HT-29 (cell line): ENCODE measurements around the gene HELZ2. TPM values are rescaled to one million over a fixed set of nuclear protein-coding genes. Genes with fewer than 3 reads are reported as not detected.
A peak's percentile ranks its signal among the peaks of the same experiment; 100 is the strongest.

Experiments
- DNase-seq: peaks from one replicate; pipeline ENCODE4 v3.0.0-alpha.2; 2015; ENCODE audit warnings: low spot score
- total RNA-seq: library from RNA; depleted of rRNA; stranded (reverse); fragments of >200 nt; shearing (Covaris generic); gene quantifications from 2 replicates; pipeline ENCODE4 v1.2.3, GENCODE V29; 2014

HELZ2 gene
- total RNA-seq, 1 experiment from 2014 or later, result 163 TPM

DNA sequence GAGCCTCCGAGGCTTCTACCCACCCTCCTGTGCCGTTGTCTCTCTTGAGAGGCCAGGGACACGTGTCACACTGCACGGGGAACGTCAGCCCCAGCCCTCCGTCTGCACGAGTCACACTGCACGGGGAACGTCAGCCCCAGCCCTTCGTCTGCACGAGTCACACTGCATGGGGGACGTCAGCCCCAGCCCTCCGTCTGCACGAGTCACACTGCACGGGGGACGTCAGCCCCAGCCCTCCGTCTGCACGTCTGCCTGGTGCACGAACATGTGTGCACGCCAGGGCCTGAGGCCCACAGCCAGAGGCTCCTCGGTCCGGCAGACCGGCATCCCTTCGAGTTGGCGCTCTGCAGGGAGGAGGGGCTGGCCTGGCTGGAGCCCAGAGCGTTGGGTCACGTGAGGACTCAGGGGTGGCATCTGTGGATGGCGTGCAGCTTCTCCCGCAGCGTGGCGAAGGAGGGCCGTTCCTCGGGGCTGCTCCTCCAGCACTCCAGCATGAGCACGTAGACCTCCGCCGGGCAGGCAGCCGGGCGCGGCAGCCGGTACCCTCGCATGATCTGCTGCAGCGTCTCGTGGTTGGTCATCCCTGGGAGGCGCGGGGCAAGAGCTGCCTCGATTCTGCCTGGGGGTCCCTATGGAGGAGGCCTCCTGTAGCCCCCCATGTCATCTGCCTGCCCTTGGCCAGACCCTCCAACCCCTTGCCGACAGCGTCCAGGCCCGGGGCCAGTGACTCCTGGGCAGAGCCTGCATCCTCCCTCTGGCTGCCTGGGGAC is 33.4 kb downstream of the HELZ2 start:
- DNase-seq, result no peak

DNA sequence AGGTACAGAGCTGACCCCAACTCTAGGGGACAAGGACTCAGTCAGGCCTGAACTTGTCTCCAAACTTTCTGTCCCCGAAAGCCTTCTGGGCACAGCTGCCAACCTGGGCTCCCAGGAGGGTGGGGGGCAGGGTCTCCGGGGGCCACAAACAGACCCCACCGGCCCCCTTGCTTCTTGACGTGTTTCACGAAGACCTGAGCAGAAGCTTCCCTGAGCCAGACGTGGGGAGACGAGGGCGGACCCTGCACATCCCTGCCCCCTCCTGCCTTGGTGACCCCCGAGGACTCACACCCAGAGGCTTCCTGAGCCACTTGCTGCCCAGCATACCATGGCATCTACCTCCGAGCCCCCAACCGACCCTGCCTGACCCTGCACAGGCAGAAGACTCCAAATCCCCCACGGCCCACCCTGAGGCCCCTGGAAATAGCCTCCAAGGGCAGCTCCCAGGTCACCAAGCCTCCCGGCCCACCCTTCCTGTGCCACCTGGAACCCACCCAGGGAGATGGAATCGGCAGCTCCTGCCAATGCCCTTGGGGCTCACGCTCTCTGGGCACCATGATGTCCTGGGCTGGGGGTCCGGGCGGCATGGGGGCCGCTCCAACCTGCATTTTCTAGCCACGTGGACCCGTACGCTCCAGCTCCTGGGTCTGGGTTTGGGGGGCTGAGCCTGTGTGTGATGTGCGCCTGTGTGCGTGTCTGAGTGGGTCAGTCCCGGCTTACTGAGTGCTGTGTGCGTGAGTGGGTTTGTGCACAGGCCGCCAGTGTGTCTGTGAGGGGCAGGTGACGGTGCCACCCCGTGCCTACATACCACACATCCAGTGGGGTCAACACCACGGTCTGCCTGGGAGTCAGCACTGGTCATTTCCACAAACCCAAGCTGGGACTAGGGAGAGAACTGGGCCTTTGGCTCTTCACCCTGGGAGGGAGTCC is 34.3 kb downstream of the HELZ2 start:
- DNase-seq, result no peak

GRCh38 chr20:63539092-63539430 is 35.0 kb downstream of the HELZ2 start:
- peak; percentile 24 for DNase-seq

DNA sequence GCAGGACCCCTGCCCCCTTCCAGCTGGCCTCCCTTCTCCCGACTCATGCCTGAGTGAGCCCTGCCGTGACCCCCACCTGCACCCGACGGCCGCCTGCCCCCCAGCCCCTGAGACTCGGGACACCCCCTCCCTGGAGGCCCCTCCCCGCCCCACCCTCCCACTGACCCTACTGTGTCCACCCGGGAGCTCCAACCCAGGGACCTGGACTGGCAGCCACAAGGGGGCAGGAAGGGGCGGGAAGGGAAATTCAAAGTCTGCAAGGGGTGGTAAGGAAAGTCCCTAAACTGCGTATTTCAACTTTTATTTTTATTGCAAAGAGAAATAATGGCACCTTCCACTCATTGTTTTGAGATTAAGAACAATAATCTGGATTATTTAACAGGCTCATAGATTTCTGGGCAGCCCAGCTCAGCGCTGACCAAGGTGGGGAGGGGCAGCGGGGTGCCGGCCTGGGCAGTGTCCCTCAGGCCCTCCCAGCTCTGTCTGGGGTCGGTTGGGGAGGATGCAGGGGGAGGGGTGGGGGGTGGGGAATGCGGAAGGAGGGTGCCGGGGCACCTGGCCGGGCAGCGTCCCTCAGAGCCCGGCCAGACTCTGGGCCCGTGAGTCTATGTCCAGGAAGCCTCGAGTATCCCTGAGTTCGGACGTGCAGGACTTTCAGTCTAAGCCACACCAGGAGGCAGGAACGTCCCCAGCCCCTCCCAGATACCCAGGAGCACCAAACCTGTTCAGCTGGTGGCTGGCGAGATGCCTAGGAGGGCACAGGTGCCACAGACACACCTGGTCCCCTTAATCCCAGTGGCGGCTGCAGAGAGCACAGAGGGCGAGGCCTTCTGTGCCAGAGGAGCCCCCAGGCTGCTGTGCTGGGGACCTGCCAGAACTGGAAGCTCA is 35.6 kb downstream of the HELZ2 start:
- DNase-seq, result peak; percentile 100

DNA sequence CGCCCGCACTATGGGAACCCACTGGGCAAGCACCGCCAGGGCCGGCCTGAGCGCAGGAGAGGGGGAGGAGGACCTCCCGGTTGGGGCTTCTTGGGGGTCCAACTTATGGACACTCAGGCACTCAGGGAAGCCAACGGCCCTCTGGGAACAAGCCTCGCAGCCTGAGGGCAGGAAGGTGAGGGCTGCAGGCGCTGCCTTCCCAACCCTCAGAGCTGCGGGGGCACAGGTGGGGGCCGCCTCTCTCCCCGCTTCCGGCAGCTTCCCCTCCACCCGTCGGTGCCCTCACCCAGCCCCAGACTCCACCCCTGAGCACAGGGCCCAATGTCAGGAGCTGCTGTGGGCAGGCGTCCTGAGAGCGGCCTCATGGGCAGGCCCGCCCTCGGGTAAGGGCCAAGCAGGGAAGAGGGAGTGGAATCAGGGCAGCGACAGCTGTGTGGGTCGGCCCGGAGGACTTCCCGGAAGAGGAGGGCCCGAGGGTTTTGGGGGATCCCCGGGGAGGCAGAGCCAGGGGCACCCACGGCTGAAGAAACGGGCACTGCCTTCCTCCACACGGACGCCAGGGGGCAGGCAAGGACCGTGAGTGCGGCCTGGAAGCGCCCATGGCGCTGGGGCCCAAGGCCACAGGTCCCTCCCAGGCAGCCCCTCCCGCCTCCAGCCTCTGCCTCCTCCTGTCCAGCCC is 36.4 kb downstream of the HELZ2 start:
- peak; percentile 100 for DNase-seq

- peak; percentile 89 for DNase-seq
Observed at GRCh38 chr20:63536997-63537524, 37.0 kb downstream of the HELZ2 start, which contains the start of gene PTK6. Gene PTK6 (minus strand): TSS chr20:63537376. CDS start chr20:63537314, 62 bp downstream.

GRCh38 chr20:63536241-63536977 is 37.6 kb downstream of the HELZ2 start:
- DNase-seq, result peak; percentile 79

- peak; percentile 89 for DNase-seq
Observed at GRCh38 chr20:63534831-63535651, 39.0 kb downstream of the HELZ2 start.

DNA sequence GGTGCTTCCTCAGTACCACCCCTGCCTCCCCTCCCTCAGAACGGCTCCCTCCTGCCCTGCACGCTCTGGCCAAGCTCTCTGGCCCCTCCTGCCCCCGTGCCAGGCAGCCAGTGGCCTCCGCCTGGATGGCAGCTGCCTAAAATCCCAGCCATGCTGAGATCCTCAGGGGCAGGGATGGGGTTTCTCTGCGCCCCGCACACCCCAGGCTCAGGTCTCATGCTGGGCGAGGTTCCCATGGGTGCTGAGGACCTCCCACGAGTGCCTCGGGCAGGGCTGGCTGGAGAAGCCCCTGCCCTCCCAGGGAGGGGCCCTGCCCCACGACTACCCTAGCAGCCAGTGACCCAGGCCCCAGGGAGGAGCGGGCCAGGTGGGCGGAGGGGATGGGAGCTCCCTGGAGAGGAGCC is 39.6 kb downstream of the HELZ2 start:
- no peak for DNase-seq

DNA sequence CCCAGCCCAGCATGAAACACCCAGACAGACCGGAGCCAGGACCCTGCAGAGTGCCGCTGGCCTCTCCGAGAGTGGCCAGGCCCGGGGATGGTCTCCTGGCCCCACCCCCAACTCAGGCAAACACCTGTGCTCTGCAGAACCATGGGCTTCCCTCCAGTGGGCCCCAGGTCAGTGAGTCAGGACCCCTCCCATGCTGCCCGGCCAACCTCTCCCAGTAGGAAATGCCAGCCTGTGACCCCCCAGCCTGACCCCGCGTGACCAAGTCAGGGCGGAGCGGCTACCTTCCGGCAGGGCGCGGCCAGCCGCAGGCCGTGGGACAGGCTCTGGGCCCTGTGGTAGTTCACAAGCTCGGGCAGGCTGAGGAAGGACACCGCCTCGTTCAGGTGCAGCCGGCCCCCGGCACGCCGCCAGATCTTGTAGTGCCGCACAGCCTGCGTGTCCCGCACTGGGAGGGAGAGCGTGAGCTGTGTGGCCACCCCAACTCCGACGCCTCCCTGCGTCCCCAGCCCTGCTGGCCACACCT is 40.1 kb downstream of the HELZ2 start:
- DNase-seq, result peak; percentile 97

- no peak for DNase-seq
Observed at GRCh38 chr20:63533388-63533787, 40.7 kb downstream of the HELZ2 start.

DNA sequence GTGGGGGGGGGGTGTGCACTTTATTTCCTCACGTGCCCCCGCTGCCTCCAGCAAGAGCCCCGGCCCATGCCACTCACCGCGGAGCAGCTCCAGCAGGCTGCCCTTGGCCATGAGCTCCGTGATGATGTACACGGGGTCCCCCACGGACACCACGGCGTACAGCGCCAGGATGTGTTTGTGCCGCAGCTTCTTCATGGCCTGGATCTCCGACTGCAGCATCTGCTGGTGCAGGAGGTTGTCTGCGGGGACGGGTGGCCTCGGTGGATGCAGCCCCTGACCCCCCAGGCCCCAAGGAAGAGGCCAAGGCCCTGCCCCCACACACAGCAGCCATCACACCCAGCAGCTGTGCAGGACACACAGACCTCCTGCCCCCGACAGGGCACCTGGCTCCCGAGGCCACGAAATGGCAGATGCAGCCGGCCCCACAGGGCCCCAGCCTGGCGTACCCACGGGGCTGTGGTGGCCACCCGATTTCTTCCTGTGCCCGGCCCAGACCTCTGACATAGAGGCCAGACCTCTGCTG is 41.5 kb downstream of the HELZ2 start:
- DNase-seq, result no peak

DNA sequence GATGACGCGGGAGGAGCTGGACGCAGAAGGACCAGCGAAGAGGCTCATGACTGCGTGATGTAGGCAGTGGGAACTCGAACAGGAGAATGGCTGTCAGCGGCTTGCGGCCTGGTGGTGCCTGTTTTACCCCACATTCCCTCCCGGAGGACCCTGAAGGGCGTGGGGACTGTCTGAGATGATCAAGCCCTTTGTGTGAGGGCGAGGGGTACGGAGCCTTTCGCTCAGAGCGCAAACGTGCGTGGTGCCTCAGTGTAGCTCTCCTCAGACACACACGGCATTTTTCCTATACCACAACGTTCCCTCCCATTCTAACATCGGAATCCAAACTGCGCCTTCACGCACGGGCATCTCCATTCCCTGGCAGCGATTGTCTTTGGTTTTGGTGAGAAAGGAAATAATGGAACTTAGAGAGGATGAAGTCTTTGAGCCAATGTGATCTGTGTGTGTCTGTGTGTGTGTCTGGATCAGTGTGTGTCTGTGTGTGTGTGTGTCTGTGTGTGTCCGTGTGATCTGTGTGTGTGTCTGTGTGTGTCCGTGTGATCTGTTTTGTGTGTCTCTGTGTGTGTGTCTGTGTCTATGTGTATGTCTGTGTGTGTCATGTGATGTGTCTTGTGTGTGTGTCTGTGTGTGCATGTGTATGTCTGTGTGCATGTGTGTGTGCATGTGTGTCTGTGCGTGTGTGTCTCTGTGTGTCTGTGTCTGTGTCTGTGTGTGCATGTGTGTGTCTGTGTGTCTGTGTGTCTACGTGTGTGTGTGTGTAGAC is 42.2 kb downstream of the HELZ2 start:
- no peak for DNase-seq

GRCh38 chr20:63530788-63531160 is 43.3 kb downstream of the HELZ2 start:
- DNase-seq, result no peak

- no peak for DNase-seq
Observed at GRCh38 chr20:63529861-63530787, 43.9 kb downstream of the HELZ2 start.

DNA sequence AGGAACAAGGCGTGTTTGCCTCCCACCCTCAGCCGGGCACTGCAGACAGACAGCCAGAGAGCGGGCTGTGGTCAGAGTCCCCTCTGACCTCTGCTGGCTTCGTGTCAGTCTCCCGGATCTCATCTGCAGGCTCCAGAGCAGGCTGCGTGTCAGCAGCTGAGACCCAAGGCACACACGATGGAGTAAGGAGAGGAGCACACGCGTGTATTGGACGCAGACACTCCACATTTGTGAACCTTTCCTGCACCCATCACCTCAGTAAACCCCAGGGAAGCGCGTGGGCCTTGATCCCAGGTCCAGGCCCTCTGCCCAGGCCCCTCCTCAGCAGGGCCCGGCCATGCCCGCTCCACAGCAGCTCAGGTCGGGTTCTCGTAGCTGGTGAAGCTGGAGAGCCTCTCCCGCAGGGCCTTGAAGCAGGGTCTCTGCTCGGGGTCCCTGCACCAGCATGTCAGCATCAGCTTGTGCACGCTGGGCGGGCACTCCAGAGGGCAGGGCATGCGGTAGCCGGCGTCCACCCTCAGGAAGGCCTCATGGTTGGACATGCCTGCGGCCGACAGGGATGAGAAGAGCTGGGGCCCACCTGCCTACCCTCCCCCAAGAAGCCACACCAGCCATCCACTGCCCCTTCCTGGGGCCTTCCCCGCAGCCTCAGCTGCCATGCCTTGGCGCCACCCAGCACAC is 44.7 kb downstream of the HELZ2 start:
- DNase-seq, result no peak
